HEK293T (cell line): ENCODE data around the gene RFX3.

Experiments
- CTCF ChIA-PET: fragments of 350-600 bp; formaldehyde crosslinking; extraction: SDS; loops from one replicate; lab custom pipeline; 2021; ENCODE audit warnings: antibody characterized with exemption, inconsistent platforms; lab: Yijun Ruan, JAX
- POLR2A ChIA-PET: fragments of 350-600 bp; formaldehyde crosslinking; extraction: SDS; loops from one replicate; lab custom pipeline; 2020; ENCODE audit warnings: antibody characterized with exemption, inconsistent platforms; lab: Yijun Ruan, JAX
- DNase-seq: peaks from one replicate; pipeline ENCODE4 v3.0.0; 2012; ENCODE audit warnings: mixed read lengths; ENCODE audit errors: extremely low spot score
- ARNT ChIP-seq: fragments of 450-650 bp; IDR thresholded peaks from 2 replicates; pipeline ENCODE4 v1.6.1; 2017; ENCODE audit warnings: mild to moderate bottlenecking
- BHLHE40 ChIP-seq: fragments of 450-650 bp; IDR thresholded peaks from 2 replicates; pipeline ENCODE4 v1.6.1; 2016; ENCODE audit warnings: mild to moderate bottlenecking, moderate library complexity, borderline replicate concordance
- CTBP1 ChIP-seq: fragments of 450-650 bp; IDR thresholded peaks from 2 replicates; pipeline ENCODE4 v1.6.1; 2016; ENCODE audit warnings: borderline replicate concordance
- ELF4 ChIP-seq: fragments of 450-650 bp; IDR thresholded peaks from 2 replicates; pipeline ENCODE4 v1.6.1; 2017; ENCODE audit warnings: antibody characterized with exemption
- FOXA1 ChIP-seq: fragments of 450-650 bp; IDR thresholded peaks from 2 replicates; pipeline ENCODE4 v1.6.1; 2016; ENCODE audit warnings: mild to moderate bottlenecking
- FOXK2 ChIP-seq: fragments of 450-650 bp; IDR thresholded peaks from 2 replicates; pipeline ENCODE4 v1.6.1; 2016; ENCODE audit warnings: mild to moderate bottlenecking
- FOXM1 ChIP-seq: fragments of 450-650 bp; IDR thresholded peaks from 2 replicates; pipeline ENCODE4 v1.6.1; 2017; ENCODE audit warnings: mild to moderate bottlenecking, borderline replicate concordance
- HDGF ChIP-seq: fragments of 450-650 bp; IDR thresholded peaks from 2 replicates; pipeline ENCODE4 v1.6.1; 2017; ENCODE audit warnings: antibody characterized with exemption, borderline replicate concordance
- L3MBTL2 ChIP-seq: fragments of 450-650 bp; conservative IDR thresholded peaks from 2 replicates; pipeline ENCODE4 v1.6.1; 2016; ENCODE audit warnings: mild to moderate bottlenecking
- LEF1 ChIP-seq: fragments of 450-650 bp; IDR thresholded peaks from 2 replicates; pipeline ENCODE4 v1.6.1; 2017; ENCODE audit warnings: mild to moderate bottlenecking, borderline replicate concordance
- NFRKB ChIP-seq: fragments of 450-650 bp; IDR thresholded peaks from 2 replicates; pipeline ENCODE4 v1.6.1; 2016; ENCODE audit warnings: mild to moderate bottlenecking, moderate library complexity
- SP1 ChIP-seq: fragments of 450-650 bp; IDR thresholded peaks from 2 replicates; pipeline ENCODE4 v1.6.1; 2017
- SUZ12 ChIP-seq: fragments of 450-650 bp; IDR thresholded peaks from 2 replicates; pipeline ENCODE4 v1.6.1; 2016; ENCODE audit warnings: mild to moderate bottlenecking
- TARDBP ChIP-seq: fragments of 450-650 bp; IDR thresholded peaks from 2 replicates; pipeline ENCODE4 v1.6.1; 2016
- ZNF384 ChIP-seq: fragments of 450-650 bp; IDR thresholded peaks from 2 replicates; pipeline ENCODE4 v1.6.1; 2016
- TF ChIP-seq, protein P1 (sequence below): fragments of 450-650 bp; IDR thresholded peaks from 2 replicates; pipeline ENCODE4 v1.6.1; 2016

The RFX3 gene

DNA sequence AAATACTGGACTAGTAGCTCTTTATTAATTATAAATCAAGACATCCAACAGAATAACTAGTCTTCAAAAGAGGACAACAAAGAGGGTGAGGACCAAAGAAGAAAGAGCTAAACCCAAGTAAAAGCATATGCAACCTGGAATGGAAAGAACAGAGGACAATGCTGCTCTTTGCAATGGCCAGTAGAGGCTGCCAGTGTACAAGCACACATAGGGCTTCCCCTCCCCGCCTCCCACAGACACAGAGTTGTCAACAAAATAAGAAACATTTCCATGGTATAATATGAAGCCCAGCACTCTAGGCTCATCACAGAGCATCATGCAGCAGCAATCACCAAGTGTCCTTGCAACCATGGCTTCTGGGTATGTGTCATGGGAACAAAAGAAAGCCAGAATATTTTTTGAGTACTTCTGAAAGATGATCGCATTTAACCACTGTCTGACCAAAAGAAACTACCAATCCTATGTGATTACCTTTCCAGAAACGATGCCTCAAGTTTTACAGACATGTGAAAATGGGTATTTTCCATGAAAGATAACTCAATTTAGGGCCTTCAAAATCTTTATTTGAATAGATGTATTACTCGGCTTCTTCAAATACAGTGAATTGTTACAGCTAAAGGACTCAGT, 58.1 kb downstream of the RFX3 start:
- peak; percentile 42 for DNase-seq
- POLR2A ChIA-PET = interaction anchor here (1.0 to 1.6 kb wide), 2 partner anchors 41 to 59 kb away, joined by 4 to 7 read pairs; partner anchors contain the start of gene RFX3
- CTCF ChIA-PET = no interaction called here
- TF ChIP-seq NFRKB (no peak), SUZ12 (no peak), FOXM1 (no peak), FOXA1 (no peak), ARNT (no peak), LEF1 (no peak), CTBP1 (no peak), BHLHE40 (no peak), FOXK2 (no peak), HDGF (no peak), SP1 (no peak), ELF4 (no peak)
- TF ChIP-seq, protein P1, sequence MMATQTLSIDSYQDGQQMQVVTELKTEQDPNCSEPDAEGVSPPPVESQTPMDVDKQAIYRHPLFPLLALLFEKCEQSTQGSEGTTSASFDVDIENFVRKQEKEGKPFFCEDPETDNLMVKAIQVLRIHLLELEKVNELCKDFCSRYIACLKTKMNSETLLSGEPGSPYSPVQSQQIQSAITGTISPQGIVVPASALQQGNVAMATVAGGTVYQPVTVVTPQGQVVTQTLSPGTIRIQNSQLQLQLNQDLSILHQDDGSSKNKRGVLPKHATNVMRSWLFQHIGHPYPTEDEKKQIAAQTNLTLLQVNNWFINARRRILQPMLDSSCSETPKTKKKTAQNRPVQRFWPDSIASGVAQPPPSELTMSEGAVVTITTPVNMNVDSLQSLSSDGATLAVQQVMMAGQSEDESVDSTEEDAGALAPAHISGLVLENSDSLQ = no peak

DNA sequence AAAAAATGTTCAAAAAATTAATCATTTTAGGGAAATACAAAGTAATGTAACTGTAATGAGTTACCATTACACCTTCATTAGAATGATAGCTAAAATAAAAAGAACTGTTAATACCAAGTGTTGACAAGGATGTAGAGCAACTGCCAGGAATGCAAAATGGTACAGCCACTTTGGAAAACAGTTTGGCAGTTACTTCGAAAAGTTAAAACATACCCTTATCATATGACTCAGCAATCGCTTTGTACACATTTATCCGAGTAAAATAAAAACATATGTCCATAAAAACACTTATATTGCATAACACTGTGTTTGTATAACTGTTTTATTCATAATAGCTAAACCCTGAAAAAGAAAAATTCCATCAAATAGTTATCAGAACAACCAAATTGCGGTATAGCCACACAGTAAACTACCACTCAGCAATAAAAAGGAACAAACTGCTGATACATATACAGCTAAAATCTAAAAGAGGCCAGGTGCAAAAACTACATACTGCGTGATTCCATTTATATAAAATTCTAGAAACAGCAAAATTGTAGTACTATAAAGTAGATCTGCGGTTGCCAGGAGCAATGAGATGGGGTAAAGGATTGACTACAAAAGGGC, 61.7 kb downstream of the RFX3 start:
- CTCF ChIA-PET = no interaction called here
- TF ChIP-seq ZNF384 (no peak), BHLHE40 (no peak), FOXA1 (no peak), NFRKB (no peak), SP1 (no peak), ELF4 (no peak), LEF1 (no peak)
- TF ChIP-seq, protein P1 = no peak
- no peak for DNase-seq
- POLR2A ChIA-PET = no interaction called here

DNA sequence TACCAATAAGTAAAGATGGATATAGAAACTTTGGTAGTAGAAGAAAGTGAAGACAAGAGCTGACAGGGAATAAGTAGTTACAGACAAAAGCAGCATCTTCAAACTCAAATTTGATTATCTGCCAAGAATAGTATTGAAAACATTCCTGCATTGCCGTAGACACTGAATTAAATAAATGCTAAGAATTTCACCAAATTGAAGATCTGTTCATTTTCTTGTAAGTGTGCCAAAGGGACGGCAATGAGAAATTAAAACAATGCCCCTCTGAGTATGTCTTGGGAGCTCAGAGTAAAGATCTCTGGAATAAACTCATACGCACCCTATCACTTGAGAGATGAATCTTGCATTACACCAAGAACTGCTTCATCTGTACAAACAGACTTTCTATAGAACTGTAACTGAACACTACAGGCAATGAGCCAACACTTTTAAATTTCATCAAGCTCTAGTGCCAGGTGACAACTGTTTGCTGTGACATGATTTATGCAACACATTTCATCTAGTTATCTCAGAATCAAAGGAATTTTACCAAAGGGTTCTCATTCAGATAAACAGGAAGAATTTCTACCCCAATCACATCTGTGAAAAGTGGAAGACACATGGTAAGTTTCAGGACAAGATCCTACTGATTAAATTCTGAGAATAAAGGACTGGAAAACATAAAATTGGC, 66.9 kb downstream of the RFX3 start:
- no peak for DNase-seq
- ChIA-PET POLR2A (no interaction called here), CTCF (no interaction called here)

DNA sequence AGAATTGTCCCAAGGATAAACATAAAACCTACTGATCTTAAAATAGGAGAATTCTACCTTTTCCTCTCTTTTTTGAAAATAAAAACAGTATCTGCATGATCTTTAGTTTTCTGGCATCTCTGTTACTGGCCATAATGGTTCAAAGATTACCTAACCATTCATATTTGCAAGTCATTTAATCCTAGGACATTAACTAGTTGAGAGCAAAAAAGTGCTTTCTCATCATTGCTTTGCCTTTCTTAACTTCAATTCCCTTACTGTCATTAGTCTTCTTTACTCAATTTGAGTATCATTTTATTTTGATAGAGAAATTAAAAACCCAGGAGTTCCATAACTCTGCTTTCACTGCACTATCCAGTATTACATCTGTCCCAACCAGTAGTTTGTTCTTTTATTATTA, 68.6 kb downstream of the RFX3 start:
- TF ChIP-seq ELF4 (no peak), BHLHE40 (no peak), ARNT (no peak), FOXA1 (no peak), SUZ12 (no peak), NFRKB (no peak), HDGF (no peak), L3MBTL2 (no peak), LEF1 (no peak), FOXK2 (no peak), SP1 (no peak), TARDBP (no peak), FOXM1 (no peak), ZNF384 (no peak), CTBP1 (no peak)
- TF ChIP-seq, protein P1 = no peak
- POLR2A ChIA-PET = no interaction called here
- no peak for DNase-seq
- CTCF ChIA-PET = no interaction called here

More for the DNA sequence above, 66.9 kb downstream of the RFX3 start:
- TF ChIP-seq ELF4 (no peak), FOXM1 (no peak), SUZ12 (no peak), L3MBTL2 (no peak), HDGF (no peak), FOXK2 (no peak), LEF1 (no peak), ZNF384 (no peak), TARDBP (no peak), SP1 (no peak), CTBP1 (no peak), NFRKB (no peak), FOXA1 (no peak), ARNT (no peak), BHLHE40 (no peak)
- TF ChIP-seq, protein P1 = no peak

DNA sequence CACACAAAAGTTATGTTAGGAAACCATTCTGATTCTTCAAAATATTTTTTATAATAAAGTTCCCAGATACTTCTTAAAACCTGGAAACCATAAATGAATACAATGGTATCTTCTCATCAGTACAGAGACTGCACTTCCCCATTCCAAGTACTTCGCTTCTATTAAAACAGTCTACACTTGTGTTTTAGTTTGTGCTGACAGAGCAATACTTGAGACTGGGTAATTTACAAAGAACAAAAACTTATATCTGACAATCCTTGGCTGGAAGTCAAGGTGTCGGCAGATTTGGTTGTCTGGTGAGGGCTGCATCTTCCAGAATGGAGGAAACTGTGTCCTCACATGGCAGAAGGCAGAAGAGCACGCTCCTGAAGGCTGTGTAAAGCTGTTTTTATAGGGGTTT, 70.1 kb downstream of the RFX3 start:
- no peak for DNase-seq
- POLR2A ChIA-PET = no interaction called here
- CTCF ChIA-PET = no interaction called here
- TF ChIP-seq ZNF384 = no peak
